SK-N-SH (cell line): ENCODE measurements around the gene HDAC4. TPM values are rescaled to one million over a fixed set of nuclear protein-coding genes. Genes with fewer than 3 reads are reported as not detected.

Experiments used
- CTCF ChIA-PET: fragments of 300-600, 350-600 bp; formaldehyde crosslinking; extraction: SDS; loops from one replicate; lab custom pipeline; 2021; lab: Yijun Ruan, JAX
- POLR2A ChIA-PET: fragments of 350-600 bp; sonication (Branson Sonifier 250); formaldehyde crosslinking; extraction: SDS; loops from one replicate; lab custom pipeline; 2020; ENCODE audit warnings: antibody characterized with exemption, inconsistent platforms; lab: Yijun Ruan, JAX
- DNase-seq: peaks from one replicate; pipeline ENCODE4 v3.0.0; 2012
- H2AFZ ChIP-seq: fragments of 200-600 bp; sonication (generic); 2 replicates; pipeline ENCODE4 v1.8.1; 2016; ENCODE audit warnings: antibody characterized with exemption, mild to moderate bottlenecking, low read depth
- H3F3A ChIP-seq: fragments of 200-600 bp; sonication (generic); replicated peaks from 2 replicates; pipeline ENCODE3; 2016; ENCODE audit warnings: antibody characterized with exemption, mild to moderate bottlenecking; ENCODE audit not compliant: insufficient read depth
- H3K27ac ChIP-seq, 2 experiments: fragments of 200-500 bp in 1 of 2; fragments of 200-600 bp in 1 of 2; sonication (Bioruptor generic) in 1 of 2; sonication (generic), shearing (Covaris generic) in 1 of 2; 2 replicates each; pipeline versions ENCODE4 v1.5.1 to v1.6.1; 2014 to 2016; ENCODE audit warnings: low read depth in 2 of 2, inconsistent platforms in 1 of 2, low read length in 1 of 2, mild to moderate bottlenecking in 1 of 2, mixed read lengths in 1 of 2
- H3K27me3 ChIP-seq: fragments of 200-600 bp; sonication (generic), shearing (Covaris generic); 2 replicates; pipeline ENCODE4 v1.6.1; 2016; ENCODE audit warnings: mixed run types; ENCODE audit not compliant: insufficient read depth
- H3K36me3 ChIP-seq, 2 experiments: fragments of 200-500 bp in 1 of 2; fragments of 200-600 bp in 1 of 2; sonication (Bioruptor generic) in 1 of 2; sonication (generic) in 1 of 2; replicated peaks in 1 of 2; 2 replicates each; pipeline versions ENCODE3 to v1.5.1; 2014 to 2016; ENCODE audit warnings: low read length in 1 of 2, mild to moderate bottlenecking in 1 of 2; ENCODE audit not compliant: insufficient read depth in 2 of 2, control insufficient read depth in 1 of 2
- H3K4me1 ChIP-seq, 2 experiments: fragments of 200-500 bp in 1 of 2; fragments of 200-600 bp in 1 of 2; sonication (Bioruptor generic) in 1 of 2; sonication (generic), shearing (Covaris generic) in 1 of 2; 2 replicates each; pipeline versions ENCODE4 v1.5.1 to v1.6.1; 2014 to 2016; ENCODE audit warnings: low read depth in 1 of 2, low read length in 1 of 2, mixed run types in 1 of 2; ENCODE audit not compliant: insufficient read depth in 2 of 2, control insufficient read depth in 1 of 2
- H3K4me2 ChIP-seq: fragments of 200-600 bp; sonication (generic), shearing (Covaris generic); 2 replicates; pipeline ENCODE4 v1.6.1; 2017; ENCODE audit warnings: mixed run types
- H3K4me3 ChIP-seq, 2 experiments: fragments of 200-500 bp in 1 of 2; fragments of 200-600 bp in 1 of 2; sonication (Bioruptor generic) in 1 of 2; sonication (generic), shearing (Covaris generic) in 1 of 2; 2 replicates each; pipeline versions ENCODE4 v1.5.1 to v1.8.1; 2014 to 2016; ENCODE audit warnings: low read depth in 2 of 2, inconsistent platforms in 1 of 2, low read length in 1 of 2, mild to moderate bottlenecking in 1 of 2, mixed read lengths in 1 of 2, moderate library complexity in 1 of 2
- H3K79me2 ChIP-seq: fragments of 200-600 bp; sonication (generic); 2 replicates; pipeline ENCODE4 v1.8.1; 2017; ENCODE audit warnings: mild to moderate bottlenecking; ENCODE audit not compliant: insufficient read depth
- H3K9ac ChIP-seq: fragments of 200-600 bp; sonication (generic); 2 replicates; pipeline ENCODE4 v1.6.1; 2017; ENCODE audit warnings: mixed run types
- H3K9me2 ChIP-seq: fragments of 200-600 bp; sonication (generic); 2 replicates; pipeline ENCODE4 v1.6.1; 2017; ENCODE audit warnings: mixed run types
- H3K9me3 ChIP-seq: fragments of 200-600 bp; sonication (generic); 2 replicates; pipeline ENCODE4 v1.6.1; 2017; ENCODE audit warnings: mixed run types, mild to moderate bottlenecking, moderate library complexity
- H4K20me1 ChIP-seq: fragments of 200-600 bp; sonication (generic); 2 replicates; pipeline ENCODE4 v1.6.1; 2017; ENCODE audit warnings: mild to moderate bottlenecking, mixed run types; ENCODE audit not compliant: insufficient read depth
- CTCF ChIP-seq: fragments of 200-600 bp; sonication (generic); IDR thresholded peaks from 2 replicates; pipeline ENCODE4 v1.6.1; 2017; ENCODE audit warnings: antibody characterized with exemption, mild to moderate bottlenecking, moderate library complexity
- ELF1 ChIP-seq: IDR thresholded peaks from 2 replicates; pipeline ENCODE4 v1.4.0; 2012
- FOSL2 ChIP-seq: IDR thresholded peaks from 2 replicates; pipeline ENCODE4 v1.4.0; 2012; ENCODE audit warnings: low read depth, mild to moderate bottlenecking, moderate library complexity, borderline replicate concordance
- FOXM1 ChIP-seq: IDR thresholded peaks from 2 replicates; pipeline ENCODE4 v1.4.0; 2012; ENCODE audit warnings: low read depth, mild to moderate bottlenecking
- GATA2 ChIP-seq: sonication (generic); formaldehyde crosslinking; IDR thresholded peaks from 2 replicates; pipeline ENCODE4 v1.5.0; 2020; ENCODE audit warnings: mild to moderate bottlenecking, missing genetic modification reagents
- IRF3 ChIP-seq: fragments of 150-350 bp; IDR thresholded peaks from 2 replicates; pipeline ENCODE4 v1.6.1; 2016; ENCODE audit warnings: mild to moderate bottlenecking, low read depth, low read length
- MEF2A ChIP-seq: IDR thresholded peaks from 2 replicates; pipeline ENCODE4 v1.4.0; 2012; ENCODE audit warnings: low read depth, borderline replicate concordance
- MXI1 ChIP-seq: IDR thresholded peaks from 2 replicates; pipeline ENCODE4 v1.6.1; 2012; ENCODE audit warnings: mild to moderate bottlenecking, low read depth, low read length, improper control_type of control experiment
- NFIC ChIP-seq: IDR thresholded peaks from 2 replicates; pipeline ENCODE4 v1.4.0; 2012; ENCODE audit warnings: borderline replicate concordance
- NRF1 ChIP-seq: IDR thresholded peaks from 2 replicates; pipeline ENCODE4 v1.6.1; 2012; ENCODE audit warnings: low read depth, mild to moderate bottlenecking, low read length
- RFX5 ChIP-seq: IDR thresholded peaks from 2 replicates; pipeline ENCODE4 v1.6.1; 2012; ENCODE audit warnings: mild to moderate bottlenecking, improper control_type of control experiment, low read length
- SMC3 ChIP-seq: IDR thresholded peaks from 2 replicates; pipeline ENCODE4 v1.6.1; 2012; ENCODE audit warnings: low read depth, low read length, improper control_type of control experiment
- YY1 ChIP-seq: IDR thresholded peaks from 2 replicates; pipeline ENCODE4 v1.4.0; 2012; ENCODE audit warnings: low read depth, mild to moderate bottlenecking
- WGBS: methylation state at CpG from one replicate; pipeline ENCODE4 v1.1.6; 2017; ENCODE audit warnings: low lambda C conversion rate; 5-methylcytosine and 5-hydroxymethylcytosine counted together
- polyA plus RNA-seq, 3 experiments: library from polyadenylated mRNA; depleted of rRNA; stranded (reverse); fragments of >200 nt; gene quantifications; 2 replicates each; pipeline ENCODE4 v1.2.3, GENCODE V29; 2012
- TF ChIP-seq, protein P1 (sequence below): IDR thresholded peaks from 2 replicates; pipeline ENCODE4; 2012
- TF ChIP-seq, protein P2 (sequence below): fragments of 150-350 bp; IDR thresholded peaks from 2 replicates; pipeline ENCODE4 v1.6.1; 2017; ENCODE audit warnings: antibody characterized with exemption, low read length, low read depth, borderline replicate concordance

Gene HDAC4
- polyA plus RNA-seq, 1 of the 3 experiments (the other 2 are of a cell fraction) = 5.5 TPM

GRCh38 chr2:239355724-239356123 is 45.1 kb downstream of the HDAC4 start:
- peaks cover 4% of the 10 kb centered on the region; the same call in 1 of the 2 replicates for H3K79me2 ChIP-seq
- WGBS = 97% methylated on average over 3 of the region's 3 CpGs
- no peak for DNase-seq
- H3K4me2 ChIP-seq = no peak overlapping the region
- POLR2A ChIA-PET = no interaction called here
- no peaks in the 10 kb centered on the region for H3K27me3 ChIP-seq
- peaks cover 0 to 10% of the 10 kb centered on the region in 2 experiments; a peak in 1 of 4 replicates for H3K4me1 ChIP-seq
- H3K9me3 ChIP-seq = no peaks in the 10 kb centered on the region
- H3K36me3 ChIP-seq = peaks cover 4 to 12% of the 10 kb centered on the region in 2 experiments
- H2AFZ ChIP-seq = no peak overlapping the region
- H3K9ac ChIP-seq = no peak overlapping the region
- no peaks in the 10 kb centered on the region for H4K20me1 ChIP-seq
- CTCF ChIA-PET = no interaction called here
- no peak overlapping the region for H3K27ac ChIP-seq
- H3K9me2 ChIP-seq = no peaks in the 10 kb centered on the region
- H3F3A ChIP-seq = no peaks in the 10 kb centered on the region
- no peak overlapping the region for H3K4me3 ChIP-seq
- TF ChIP-seq NRF1 (no peak), FOSL2 (no peak), ELF1 (no peak), GATA2 (CRISPR knock-in tag) (no peak), SMC3 (no peak)
- TF ChIP-seq, protein P1, sequence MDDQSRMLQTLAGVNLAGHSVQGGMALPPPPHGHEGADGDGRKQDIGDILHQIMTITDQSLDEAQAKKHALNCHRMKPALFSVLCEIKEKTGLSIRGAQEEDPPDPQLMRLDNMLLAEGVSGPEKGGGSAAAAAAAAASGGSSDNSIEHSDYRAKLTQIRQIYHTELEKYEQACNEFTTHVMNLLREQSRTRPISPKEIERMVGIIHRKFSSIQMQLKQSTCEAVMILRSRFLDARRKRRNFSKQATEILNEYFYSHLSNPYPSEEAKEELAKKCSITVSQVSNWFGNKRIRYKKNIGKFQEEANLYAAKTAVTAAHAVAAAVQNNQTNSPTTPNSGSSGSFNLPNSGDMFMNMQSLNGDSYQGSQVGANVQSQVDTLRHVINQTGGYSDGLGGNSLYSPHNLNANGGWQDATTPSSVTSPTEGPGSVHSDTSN = no peak

- no peaks in the 10 kb centered on the region for H3F3A ChIP-seq
- no peak overlapping the region for H3K4me3 ChIP-seq
- TF ChIP-seq YY1 = no peak
- no peak for TF ChIP-seq IRF3
- TF ChIP-seq MXI1 = no peak
- no peak for TF ChIP-seq GATA2 (CRISPR knock-in tag)
- no peak for TF ChIP-seq CTCF
- TF ChIP-seq, protein P2, sequence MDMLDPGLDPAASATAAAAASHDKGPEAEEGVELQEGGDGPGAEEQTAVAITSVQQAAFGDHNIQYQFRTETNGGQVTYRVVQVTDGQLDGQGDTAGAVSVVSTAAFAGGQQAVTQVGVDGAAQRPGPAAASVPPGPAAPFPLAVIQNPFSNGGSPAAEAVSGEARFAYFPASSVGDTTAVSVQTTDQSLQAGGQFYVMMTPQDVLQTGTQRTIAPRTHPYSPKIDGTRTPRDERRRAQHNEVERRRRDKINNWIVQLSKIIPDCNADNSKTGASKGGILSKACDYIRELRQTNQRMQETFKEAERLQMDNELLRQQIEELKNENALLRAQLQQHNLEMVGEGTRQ = no peak
- TF ChIP-seq RFX5 = no peak
- TF ChIP-seq NFIC = no peak
- TF ChIP-seq, protein P1 = no peak
- TF ChIP-seq FOXM1 = no peak
- no peak for TF ChIP-seq MEF2A
- TF ChIP-seq, all 33 proteins: peak for 0
- POLR2A ChIA-PET = no interaction called here
- no peak for DNase-seq
- Histone ChIP-seq H3K27me3 (no peaks in the 10 kb centered on the region), H2AFZ (no peak overlapping the region), H3K9me3 (no peaks in the 10 kb centered on the region), H3K4me2 (no peak overlapping the region), H3K4me1 (peaks cover 0 to 4% of the 10 kb centered on the region in 2 experiments; a peak in 1 of 4 replicates), H3K27ac (no peak overlapping the region), H3K36me3 (peaks cover 6 to 12% of the 10 kb centered on the region in 2 experiments), H3K9ac (no peak overlapping the region), H3K79me2 (peaks cover 4% of the 10 kb centered on the region; the same call in 1 of the 2 replicates), H3K9me2 (no peaks in the 10 kb centered on the region), H4K20me1 (no peaks in the 10 kb centered on the region)
- WGBS = 90% methylated on average over 2 of the region's 2 CpGs
- CTCF ChIA-PET = no interaction called here
These were observed 45.7 kb downstream of the HDAC4 start for GRCh38 chr2:239355139-239355538.
